ENCODE results near the gene GMCL2. TPM values are rescaled to one million over a fixed set of nuclear protein-coding genes. Genes with fewer than 3 reads are reported as not detected.

GMCL2 gene
- total and polyA plus RNA-seq, 7 donors, result 0.01 TPM; not detected in 6

GRCh38 chr5:178136990-178137389 lies 50.2 kb downstream of the GMCL2 start:
- H3K27ac ChIP-seq, result no peak overlapping the region
- intact Hi-C loops (cut with DNase I), result loop anchor here (10.0 kb wide), 1 partner anchor 468 kb away; no protein-coding TSS in a partner anchor
- peaks cover 0 to 67% (median 7%) of the 10 kb centered on the region in 4 donors for H3K36me3 ChIP-seq
- DNase-seq, result no peak
- TF ChIP-seq POLR2A (IDR thresholded peaks at IDR 0.05) (no peak), EP300 (IDR thresholded peaks at IDR 0.05) (no peak), POLR2AphosphoS5 (IDR thresholded peaks at IDR 0.05) (no peak)
- TF ChIP-seq, protein P1, sequence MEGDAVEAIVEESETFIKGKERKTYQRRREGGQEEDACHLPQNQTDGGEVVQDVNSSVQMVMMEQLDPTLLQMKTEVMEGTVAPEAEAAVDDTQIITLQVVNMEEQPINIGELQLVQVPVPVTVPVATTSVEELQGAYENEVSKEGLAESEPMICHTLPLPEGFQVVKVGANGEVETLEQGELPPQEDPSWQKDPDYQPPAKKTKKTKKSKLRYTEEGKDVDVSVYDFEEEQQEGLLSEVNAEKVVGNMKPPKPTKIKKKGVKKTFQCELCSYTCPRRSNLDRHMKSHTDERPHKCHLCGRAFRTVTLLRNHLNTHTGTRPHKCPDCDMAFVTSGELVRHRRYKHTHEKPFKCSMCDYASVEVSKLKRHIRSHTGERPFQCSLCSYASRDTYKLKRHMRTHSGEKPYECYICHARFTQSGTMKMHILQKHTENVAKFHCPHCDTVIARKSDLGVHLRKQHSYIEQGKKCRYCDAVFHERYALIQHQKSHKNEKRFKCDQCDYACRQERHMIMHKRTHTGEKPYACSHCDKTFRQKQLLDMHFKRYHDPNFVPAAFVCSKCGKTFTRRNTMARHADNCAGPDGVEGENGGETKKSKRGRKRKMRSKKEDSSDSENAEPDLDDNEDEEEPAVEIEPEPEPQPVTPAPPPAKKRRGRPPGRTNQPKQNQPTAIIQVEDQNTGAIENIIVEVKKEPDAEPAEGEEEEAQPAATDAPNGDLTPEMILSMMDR (IDR thresholded peaks at IDR 0.05), result no peak
- peaks cover 0 to 5% (median 3%) of the 10 kb centered on the region in 4 donors for H3K4me1 ChIP-seq
- WGBS, 2 donors, result 87 to 93% methylated on average over 10 of the region's 10 CpGs
- H3K4me3 ChIP-seq, result no peak overlapping the region
- no peaks in the 10 kb centered on the region for H3K9me3 ChIP-seq
- H3K27me3 ChIP-seq, result no peaks in the 10 kb centered on the region

Other genes starting within 250 kb of the GMCL2 start
- not detected for gene PROP1, start 191.1 kb downstream of the GMCL2 start, total RNA-seq
- not detected for gene PROP1, start 191.1 kb downstream of the GMCL2 start, polyA plus RNA-seq
- 1 to 10 TPM in 3 of 4 donors, under 1 TPM in 1; 0.95 to 3.0 (median 1.6) TPM for gene N4BP3, start 73.8 kb downstream of the GMCL2 start, total RNA-seq
- 1 to 10 TPM in 2 of 3 donors, under 1 TPM in 1; 0.69 to 2.3 (median 1.2) TPM for gene N4BP3, start 73.8 kb downstream of the GMCL2 start, polyA plus RNA-seq
- 10 to 100 TPM; 37.5 to 44.8 (median 42.0) TPM for gene RMND5B, start 56.4 kb downstream of the GMCL2 start, total RNA-seq
- 10 to 100 TPM; 25.2 to 36.2 (median 30.5) TPM for gene RMND5B, start 56.4 kb downstream of the GMCL2 start, polyA plus RNA-seq
- gene NHP2, start 33.5 kb downstream of the GMCL2 start, total RNA-seq, result 100 to 1,000 TPM in 3 of 4 donors, 10 to 100 TPM in 1; 77.8 to 231 (median 185) TPM
- gene NHP2, start 33.5 kb downstream of the GMCL2 start, polyA plus RNA-seq, result 100 to 1,000 TPM; 131 to 177 (median 156) TPM
- gene HNRNPAB, start 17.2 kb upstream of the GMCL2 start, total RNA-seq, result 100 to 1,000 TPM in 1 of 4 donors, 10 to 100 TPM in 3; 77.8 to 101 (median 83.0) TPM
- 100 to 1,000 TPM; 212 to 227 (median 219) TPM for gene HNRNPAB, start 17.2 kb upstream of the GMCL2 start, polyA plus RNA-seq
- gene PHYKPL, start 45.4 kb upstream of the GMCL2 start, total RNA-seq, result 10 to 100 TPM; 26.0 to 66.5 (median 41.6) TPM
- gene PHYKPL, start 45.4 kb upstream of the GMCL2 start, polyA plus RNA-seq, result 100 to 1,000 TPM in 1 of 3 donors, 10 to 100 TPM in 2; 46.2 to 121 (median 47.6) TPM

Measured in sigmoid colon (tissue), 7 donors.